K562 (cell line): ENCODE measurements around the gene ANXA4. TPM values are rescaled to one million over a fixed set of nuclear protein-coding genes. Genes with fewer than 3 reads are reported as not detected.

Experiments used
- CREB3L1 ChIP-seq: fragments of 450-650 bp; IDR thresholded peaks from 2 replicates; pipeline ENCODE4 v1.6.1; 2014; ENCODE audit warnings: low read depth, mild to moderate bottlenecking, moderate library complexity, borderline replicate concordance
- CREM ChIP-seq: IDR thresholded peaks from 2 replicates; pipeline ENCODE4 v1.6.1; 2014; ENCODE audit warnings: antibody characterized with exemption, low read depth
- CTCFL ChIP-seq: IDR thresholded peaks from 2 replicates; pipeline ENCODE4 v1.6.1; 2011; ENCODE audit warnings: borderline replicate concordance, low read depth, mild to moderate bottlenecking, moderate library complexity, low read length; ENCODE audit not compliant: insufficient read depth, poor library complexity, severe bottlenecking
- CXXC5 ChIP-seq: fragments of 250-450 bp; sonication (Bioruptor Pico); IDR thresholded peaks from 2 replicates; pipeline ENCODE4 v1.8.0; 2022; ENCODE audit warnings: inconsistent platforms, mild to moderate bottlenecking, moderate library complexity
- DEAF1 ChIP-seq: fragments of 450-650 bp; formaldehyde crosslinking; IDR thresholded peaks from 2 replicates; pipeline ENCODE4 v1.4.0; 2020; ENCODE audit warnings: mild to moderate bottlenecking, moderate library complexity
- FOXM1 ChIP-seq, 2 experiments: fragments of 450-650 bp in 1 of 2; sonication (generic) in 1 of 2; formaldehyde crosslinking in 1 of 2; IDR thresholded peaks; 2 replicates each; pipeline versions ENCODE4 v1.6.1 to v1.9.0; 2017 to 2022; ENCODE audit warnings: low read depth in 2 of 2, mild to moderate bottlenecking in 2 of 2, missing genetic modification reagents in 1 of 2, moderate library complexity in 1 of 2
- GTF2A2 ChIP-seq: IDR thresholded peaks from 2 replicates; pipeline ENCODE4 v1.6.1; 2016; ENCODE audit warnings: mild to moderate bottlenecking, missing genetic modification characterization, missing compliant biosample characterization
- HDAC1 ChIP-seq, 2 experiments: fragments of 450-650 bp; IDR thresholded peaks; 2 replicates each; pipeline ENCODE4 v1.6.1; 2016 to 2017; ENCODE audit warnings: inconsistent platforms in 1 of 2, mild to moderate bottlenecking in 1 of 2, moderate library complexity in 1 of 2
- MTA2 ChIP-seq: fragments of 450-650 bp; IDR thresholded peaks from 2 replicates; pipeline ENCODE4 v1.6.1; 2016; ENCODE audit warnings: low read depth
- MTF1 ChIP-seq: fragments of 250-450 bp; sonication (Bioruptor Pico); IDR thresholded peaks from 2 replicates; pipeline ENCODE4 v1.9.0; 2021; ENCODE audit warnings: moderate library complexity, mild to moderate bottlenecking, inconsistent platforms, borderline replicate concordance
- NFIC ChIP-seq: fragments of 450-650 bp; IDR thresholded peaks from 2 replicates; pipeline ENCODE4 v1.6.1; 2017; ENCODE audit warnings: mild to moderate bottlenecking, inconsistent platforms
- STAT5A ChIP-seq: IDR thresholded peaks from 2 replicates; pipeline ENCODE4 v1.6.1; 2012; ENCODE audit warnings: low read length, inconsistent platforms, borderline replicate concordance
- TRIM25 ChIP-seq: fragments of 450-650 bp; IDR thresholded peaks from 2 replicates; pipeline ENCODE4 v1.7.0; 2016; ENCODE audit warnings: borderline replicate concordance
- ZBTB9 ChIP-seq: fragments of 450-650 bp; formaldehyde crosslinking; IDR thresholded peaks from 2 replicates; pipeline ENCODE4 v1.4.0; 2020; ENCODE audit warnings: mild to moderate bottlenecking, moderate library complexity
- ZNF316 ChIP-seq: fragments of 450-650 bp; IDR thresholded peaks from 2 replicates; pipeline ENCODE4 v1.6.1; 2016
- ZNF655 ChIP-seq: fragments of 250-450 bp; sonication (Bioruptor Pico); IDR thresholded peaks from 2 replicates; pipeline ENCODE4 v1.5.0; 2021
- ZNF77 ChIP-seq: fragments of 250-450 bp; sonication (Bioruptor Pico); IDR thresholded peaks from 2 replicates; pipeline ENCODE4 v1.5.0; 2020
- ZSCAN32 ChIP-seq: fragments of 450-650 bp; formaldehyde crosslinking; IDR thresholded peaks from 2 replicates; pipeline ENCODE4 v1.4.0; 2020; ENCODE audit warnings: mild to moderate bottlenecking, moderate library complexity
- polyA plus RNA-seq, 8 experiments: library from polyadenylated mRNA; depleted of rRNA in 4 of 8; stranded (reverse) in 5 of 8; unstranded in 3 of 8; fragments of >200 nt; fragmentation: Nextera tagmentation in 2 of 8; fragmentation: Illumina TruSeq in 1 of 8; extraction: Ambion mirVana in 2 of 8; extraction: Trizol in 1 of 8; gene quantifications; 2 replicates each; pipeline versions ENCODE4 v1.2.1 to v1.2.3, GENCODE V29; 2011 to 2014; ENCODE audit warnings: inconsistent platforms in 1 of 8, missing spikeins in 1 of 8
- total RNA-seq, 7 experiments: library from RNA; depleted of rRNA in 6 of 7; stranded (reverse); fragments of >200 nt in 6 of 7; fragmentation: Illumina TruSeq in 2 of 7; extraction: Trizol in 2 of 7; gene quantifications; 2 replicates each; pipeline versions ENCODE4 v1.2.1 to v1.2.3, GENCODE V29; 2011 to 2021; ENCODE audit warnings: low replicate concordance in 1 of 7

Gene ANXA4
- total and polyA plus RNA-seq, 9 of the 15 experiments (the other 6 are each of a cell fraction or from before 2014, with no cell fraction given) = 3.4 to 13.6 (median 11.6) TPM

GRCh38 chr2:69798909-69799526 is 57.1 kb downstream of the ANXA4 start (continued):
- TF ChIP-seq NFIC = peak; percentile 99
- no peak for TF ChIP-seq MTF1 (CRISPR knock-in tag)
- peak; percentile 97 for TF ChIP-seq STAT5A
- no peak for TF ChIP-seq ZSCAN32 (CRISPR knock-in tag)
- TF ChIP-seq CTCFL = no peak
- no peak for TF ChIP-seq TRIM25
- 0 out of 2 replicates have a peak, but pooled peaks have one; percentile 77 for TF ChIP-seq ZBTB9 (CRISPR knock-in tag)
- TF ChIP-seq DEAF1 = no peak
- peak; percentile 90 to 99 for TF ChIP-seq HDAC1 (IDR thresholded peaks at IDR 0.05)
- peak; percentile 85 for TF ChIP-seq ZNF316
- no peak for TF ChIP-seq ZNF655 (CRISPR knock-in tag)
- TF ChIP-seq CXXC5 (CRISPR knock-in tag) = peak; percentile 90
- no peak for TF ChIP-seq ZNF77 (CRISPR knock-in tag)
- TF ChIP-seq FOXM1 (IDR thresholded peaks at IDR 0.05; ENCODE audit: low read depth) = peak; percentile 98
- no peak for TF ChIP-seq FOXM1 (CRISPR knock-in tag; IDR thresholded peaks at IDR 0.05; ENCODE audit: low read depth)
- peak; percentile 99 for TF ChIP-seq MTA2
- no peak for TF ChIP-seq GTF2A2
- TF ChIP-seq CREM = peak; percentile 77
- no peak for TF ChIP-seq CREB3L1
